NCI-H446 treated with DMSO at 0.1 percent for 48 hours (cell line): ENCODE measurements around the gene DNM3.
A peak's percentile ranks its signal among the peaks of the same experiment; 100 is the strongest.
"Not testable (repeated sequence)": the region's sequence is repeated elsewhere in the genome, so short reads cannot be mapped to it uniquely, and the experiment has no call there.

Experiments used
- DNase-seq: peaks from one replicate; lab custom pipeline; 2025; lab: John Stamatoyannopoulos, UW

Gene DNM3

DNA sequence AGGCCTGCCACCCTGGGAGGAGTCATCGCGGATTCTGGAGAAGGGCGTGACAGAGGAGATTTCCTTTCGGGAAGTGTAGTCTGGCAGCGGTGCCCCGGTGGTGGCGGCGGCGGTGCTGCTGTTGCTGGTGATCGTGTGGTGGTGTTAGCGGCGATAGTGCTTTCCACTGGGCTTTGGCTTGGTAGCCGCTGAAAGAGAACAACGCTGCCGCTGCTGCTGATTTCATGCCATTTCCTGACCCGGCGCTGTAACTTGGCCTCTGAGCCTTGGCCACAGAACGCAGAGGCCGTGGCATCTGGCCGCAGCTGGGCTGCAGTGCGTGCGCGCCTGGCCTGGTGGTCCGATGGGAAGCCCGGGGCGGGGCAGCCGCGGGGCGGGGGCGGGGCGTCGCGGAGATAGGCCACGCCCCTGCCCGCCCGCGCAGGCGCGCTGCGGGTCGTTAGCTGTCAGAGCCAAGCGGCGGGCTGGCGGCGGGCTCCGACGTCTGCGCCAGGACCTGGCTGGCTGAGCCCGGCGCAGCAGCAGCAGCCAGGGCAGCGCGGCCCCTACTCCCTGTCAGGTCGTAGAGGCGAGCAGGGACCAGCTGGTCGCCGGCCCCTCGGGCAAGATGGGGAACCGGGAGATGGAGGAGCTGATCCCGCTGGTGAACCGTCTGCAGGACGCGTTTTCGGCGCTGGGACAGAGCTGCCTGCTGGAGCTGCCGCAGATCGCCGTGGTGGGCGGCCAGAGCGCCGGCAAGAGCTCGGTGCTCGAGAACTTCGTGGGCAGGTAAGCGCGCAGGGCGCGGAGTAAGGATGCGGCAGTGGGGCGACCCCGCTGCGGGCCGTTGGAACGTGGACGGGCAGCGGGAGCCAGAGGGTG lies at the start of gene DNM3:
Gene DNM3 (plus strand): TSS at position 449 of the 861 bp plus-strand sequence. CDS start 159 bp downstream, at position 608.
- DNase-seq = peak; percentile 72

DNA sequence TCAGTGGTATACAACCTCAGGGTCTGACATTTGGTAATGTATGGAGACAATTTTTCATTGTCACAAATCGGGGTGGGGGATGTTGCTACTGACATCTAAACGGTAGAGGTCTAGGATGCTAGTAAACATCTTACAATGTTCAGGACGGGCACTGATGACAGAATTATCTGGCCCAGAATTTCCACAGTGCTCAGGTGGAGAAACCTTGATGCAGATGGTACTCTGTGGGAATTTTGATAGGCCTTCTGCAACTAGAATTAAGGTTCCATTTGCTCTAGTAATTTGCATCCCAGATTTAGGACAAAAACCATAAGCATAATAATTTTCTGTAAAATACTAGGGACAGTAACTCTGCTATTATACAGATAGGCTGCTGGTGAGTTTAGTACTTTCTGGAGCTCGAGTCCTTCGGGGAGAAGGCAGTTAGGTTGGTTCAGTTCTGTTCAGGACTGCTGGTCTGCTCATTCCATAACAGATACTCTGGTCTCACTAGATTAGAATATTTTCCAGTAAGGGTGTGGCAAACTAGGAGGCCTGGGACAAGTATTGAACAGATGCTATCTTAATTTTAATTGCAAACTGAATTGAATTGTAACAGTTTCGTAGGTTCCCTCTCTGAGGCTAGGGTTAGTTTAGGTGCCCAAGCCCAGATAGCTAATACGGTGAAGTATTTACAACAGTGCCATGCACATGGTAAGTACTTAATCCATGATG lies 48.5 kb upstream of the DNM3 start:
- no peak for DNase-seq

DNA sequence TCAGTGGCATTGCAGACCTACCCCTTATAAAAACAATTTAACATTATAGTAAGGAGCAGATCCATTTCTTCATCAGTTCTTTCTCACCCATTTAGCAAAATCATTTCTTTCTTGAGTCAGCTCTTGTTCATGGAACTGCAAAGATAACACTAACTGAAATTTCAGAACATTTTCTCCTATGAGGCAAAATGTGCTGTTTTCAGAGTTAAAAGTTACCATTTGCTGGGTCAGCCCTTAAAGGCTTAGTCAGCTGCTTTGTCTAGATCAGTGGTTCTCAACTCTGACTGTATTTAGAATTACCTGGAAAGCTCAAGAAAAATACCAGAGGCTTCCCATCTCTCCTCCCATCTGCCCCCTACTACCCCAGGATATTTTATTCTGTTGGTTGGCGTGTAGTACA lies 47.7 kb upstream of the DNM3 start:
- DNase-seq = no peak

DNA sequence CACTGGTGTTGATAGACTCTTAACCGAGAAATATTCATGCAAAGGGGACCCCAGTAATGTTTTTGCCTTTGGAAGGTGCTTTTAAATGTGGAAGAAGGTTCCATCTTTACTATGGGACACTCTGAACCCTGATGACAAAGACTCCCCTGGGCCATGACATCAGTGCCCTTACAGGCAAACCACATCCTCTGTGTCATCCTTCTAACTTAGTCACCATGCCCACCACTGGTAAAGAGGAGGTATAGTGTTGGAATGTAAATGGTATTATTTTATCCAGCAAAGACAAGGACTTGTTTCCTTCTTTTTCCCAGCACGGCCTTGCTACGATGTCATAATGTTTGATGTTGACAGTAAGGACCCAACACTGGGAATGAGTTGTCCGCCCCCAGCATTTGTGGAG lies 47.2 kb upstream of the DNM3 start:
- DNase-seq = no peak

DNA sequence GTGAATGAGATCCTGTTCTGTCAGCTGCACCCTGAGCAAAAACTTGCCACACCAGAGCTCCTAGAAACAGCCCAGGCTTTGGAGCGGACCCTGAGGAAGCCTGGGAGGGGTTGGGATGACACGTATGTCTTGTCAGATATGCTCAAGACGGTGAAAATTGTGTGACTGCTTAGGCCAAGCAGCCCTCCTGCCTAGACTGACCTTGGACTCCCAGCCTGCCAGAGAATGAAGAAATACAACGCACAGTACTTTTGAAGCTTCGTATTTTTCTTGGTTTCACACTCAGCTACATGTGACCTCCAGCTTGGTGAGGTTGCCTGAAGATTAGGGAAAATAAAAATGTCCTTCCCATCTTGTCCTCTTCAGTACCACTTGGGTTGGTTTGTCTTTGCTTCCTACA lies 44.7 kb upstream of the DNM3 start:
- no peak for DNase-seq

DNA sequence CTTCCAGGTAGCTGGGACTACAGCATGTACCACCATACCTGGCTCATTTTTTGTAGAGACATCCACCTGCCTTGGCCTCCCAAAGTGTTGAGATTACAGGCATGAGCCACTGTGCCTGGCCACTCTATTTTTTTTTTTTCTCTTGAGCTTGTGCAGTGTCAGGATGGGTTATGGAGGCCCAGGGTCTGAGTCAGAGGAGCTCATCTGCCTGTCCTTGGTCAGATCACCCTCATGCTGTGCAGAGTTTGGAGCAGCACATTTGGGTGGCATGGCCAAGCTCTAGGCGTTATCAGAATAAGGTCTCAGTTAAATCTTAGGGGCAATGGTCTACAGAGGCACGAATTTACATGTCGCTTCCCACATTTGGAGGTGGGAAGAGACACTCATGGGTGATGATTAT lies 43.0 kb upstream of the DNM3 start:
- no peak for DNase-seq

DNA sequence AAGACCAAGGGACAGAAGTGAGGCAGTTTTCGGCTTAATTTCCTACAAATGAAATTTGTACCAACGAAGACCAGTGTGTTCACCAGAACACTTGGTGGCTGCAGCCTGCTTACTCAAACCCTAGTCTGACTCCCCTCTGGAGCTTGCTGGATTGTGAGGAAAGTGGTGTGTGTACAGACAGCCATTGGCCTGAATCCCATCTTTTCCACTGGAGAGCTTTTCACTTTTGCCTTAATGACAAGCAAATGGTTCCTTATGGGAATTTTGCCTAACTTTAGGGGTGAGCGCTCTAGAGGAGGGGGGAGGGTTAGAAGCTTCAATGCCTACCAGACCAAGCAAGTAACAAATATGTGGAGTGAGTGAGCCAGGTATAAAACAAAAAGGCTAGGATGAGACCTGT lies 42.5 kb upstream of the DNM3 start:
- no peak for DNase-seq

DNA sequence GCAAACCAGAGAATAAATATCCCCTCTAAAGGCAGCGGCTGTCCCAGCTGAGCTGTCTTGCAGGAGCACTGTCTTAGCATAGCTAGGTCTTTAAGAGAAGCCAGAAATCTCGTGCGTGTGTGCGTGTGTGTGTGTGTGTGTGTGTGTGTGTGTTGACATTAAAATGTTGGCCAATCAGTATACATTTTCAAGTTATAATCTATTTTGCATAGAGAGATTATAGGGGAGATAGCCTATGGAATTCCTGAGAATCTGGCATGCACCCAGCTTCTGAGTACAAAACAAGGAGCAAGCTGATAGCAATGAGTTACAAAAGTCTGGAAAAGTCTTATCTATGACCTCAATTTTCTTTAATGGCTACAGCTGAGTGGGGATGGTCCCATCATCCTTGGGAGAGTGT lies 42.1 kb upstream of the DNM3 start:
- no peak for DNase-seq

DNA sequence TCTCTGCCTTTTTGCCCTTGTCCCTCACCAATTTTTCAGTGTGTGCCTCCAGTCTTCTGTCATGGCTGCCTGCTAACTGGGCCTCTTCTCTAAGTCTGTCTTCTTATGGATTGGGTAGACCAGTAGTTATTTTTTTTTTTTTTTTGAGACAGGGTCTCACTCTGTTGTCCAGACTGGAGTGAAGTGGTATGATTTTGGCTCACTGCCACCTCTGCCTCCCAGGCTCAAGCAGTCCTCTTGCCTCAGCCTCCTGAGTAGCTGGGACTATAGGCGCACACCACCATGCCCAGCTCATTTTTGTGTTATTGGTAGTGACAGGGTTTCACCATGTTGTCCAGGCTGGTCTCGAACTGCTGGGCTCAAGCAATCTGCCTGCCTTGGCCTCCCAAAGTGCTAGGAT lies 41.6 kb upstream of the DNM3 start:
- not testable (repeated sequence) for DNase-seq

DNA sequence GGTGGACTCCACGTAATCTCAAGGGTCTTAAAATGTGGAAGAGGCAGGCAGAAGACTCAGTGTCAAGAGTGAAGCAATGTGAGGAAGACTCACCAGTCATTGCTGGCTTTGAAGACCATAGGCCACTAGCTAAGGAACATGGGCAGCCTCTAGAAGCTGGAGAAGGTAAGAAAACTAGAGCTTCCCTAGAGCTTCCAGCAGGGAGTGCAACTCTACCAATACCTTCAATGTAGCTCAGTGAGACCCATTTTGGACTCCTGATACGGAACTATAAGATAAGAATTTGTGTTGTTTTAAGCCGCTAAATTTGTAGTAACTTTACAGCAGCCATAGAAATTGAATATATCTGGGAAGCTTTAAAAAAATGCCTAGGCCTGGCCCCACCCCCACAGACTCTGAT lies 41.0 kb upstream of the DNM3 start:
- DNase-seq = no peak

DNA sequence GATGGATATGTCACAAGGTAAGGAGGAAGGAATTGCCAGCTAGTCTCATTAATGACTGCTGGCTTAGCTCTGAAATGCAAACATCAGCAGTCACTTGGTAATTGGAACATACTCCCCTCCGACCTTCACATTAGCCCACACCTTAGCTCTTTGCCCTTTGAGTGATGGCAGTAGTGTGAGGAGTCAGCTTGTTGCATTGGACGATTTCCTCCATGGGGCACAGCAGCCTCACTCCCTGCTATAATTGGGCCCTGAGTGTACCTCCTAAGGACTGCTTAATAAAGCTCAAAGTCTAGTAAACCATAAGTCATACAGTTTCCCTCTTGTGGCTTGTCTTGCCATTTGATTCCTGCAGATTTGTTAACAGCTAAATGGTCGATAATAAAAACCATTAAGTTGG lies 40.4 kb upstream of the DNM3 start:
- DNase-seq = no peak

DNA sequence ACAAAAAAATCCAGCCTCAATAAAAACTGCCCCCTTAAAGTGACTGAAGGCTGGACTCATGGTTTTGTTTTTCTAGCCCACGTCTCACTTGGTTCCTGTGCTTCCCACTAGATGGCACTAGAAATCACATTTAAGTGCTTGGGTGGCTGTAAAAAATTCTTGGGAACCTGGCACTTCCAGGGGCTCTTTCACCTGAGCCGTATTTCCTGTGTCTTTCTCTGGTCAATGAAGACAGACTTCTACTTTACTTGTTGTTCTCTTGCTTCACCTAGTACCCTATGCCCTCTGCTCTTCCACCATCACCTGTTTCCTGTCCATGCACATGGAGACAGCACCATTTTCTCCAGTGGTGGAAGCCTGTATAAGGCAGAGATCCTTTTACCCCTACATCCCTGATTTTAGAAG lies 39.8 kb upstream of the DNM3 start:
- DNase-seq = peak; percentile 11

DNA sequence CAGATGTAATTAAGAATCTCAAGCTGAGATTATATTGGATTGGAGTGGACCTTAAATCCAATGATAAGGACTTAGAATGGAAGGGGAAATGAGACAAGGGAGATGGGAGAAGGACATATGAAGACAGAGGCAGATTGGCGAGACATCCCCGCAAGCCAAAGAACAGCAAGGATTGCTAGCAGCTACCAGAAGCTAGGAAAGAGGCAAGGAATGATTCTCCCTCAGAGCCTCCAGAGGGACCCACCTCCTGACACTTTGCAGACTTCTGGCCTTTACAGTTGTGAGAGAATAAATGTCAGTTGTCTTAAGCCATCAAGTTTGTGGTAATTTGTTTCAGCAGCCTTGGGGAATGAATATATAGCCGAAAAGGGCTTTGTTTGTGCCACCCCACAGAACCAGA lies 39.1 kb upstream of the DNM3 start:
- no peak for DNase-seq

DNA sequence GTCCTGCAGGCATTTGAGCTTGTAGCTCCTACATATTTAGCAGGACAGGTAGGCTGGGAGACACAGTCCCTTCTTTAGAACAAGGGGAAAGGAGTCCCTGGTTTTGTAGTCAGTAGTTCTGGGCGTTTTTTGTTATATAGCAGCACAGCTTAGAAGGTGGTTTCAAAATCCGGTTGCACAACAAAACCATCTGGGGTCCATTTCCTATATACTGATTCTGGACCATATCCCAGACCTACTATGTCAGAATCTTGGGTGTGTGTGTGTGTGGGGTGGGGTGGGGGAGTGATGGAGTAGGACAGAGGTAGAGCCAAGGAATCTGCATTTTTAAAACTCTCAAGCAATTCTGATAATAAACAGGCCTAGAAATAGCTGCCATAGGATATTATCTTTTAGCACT lies 38.3 kb upstream of the DNM3 start:
- no peak for DNase-seq

DNA sequence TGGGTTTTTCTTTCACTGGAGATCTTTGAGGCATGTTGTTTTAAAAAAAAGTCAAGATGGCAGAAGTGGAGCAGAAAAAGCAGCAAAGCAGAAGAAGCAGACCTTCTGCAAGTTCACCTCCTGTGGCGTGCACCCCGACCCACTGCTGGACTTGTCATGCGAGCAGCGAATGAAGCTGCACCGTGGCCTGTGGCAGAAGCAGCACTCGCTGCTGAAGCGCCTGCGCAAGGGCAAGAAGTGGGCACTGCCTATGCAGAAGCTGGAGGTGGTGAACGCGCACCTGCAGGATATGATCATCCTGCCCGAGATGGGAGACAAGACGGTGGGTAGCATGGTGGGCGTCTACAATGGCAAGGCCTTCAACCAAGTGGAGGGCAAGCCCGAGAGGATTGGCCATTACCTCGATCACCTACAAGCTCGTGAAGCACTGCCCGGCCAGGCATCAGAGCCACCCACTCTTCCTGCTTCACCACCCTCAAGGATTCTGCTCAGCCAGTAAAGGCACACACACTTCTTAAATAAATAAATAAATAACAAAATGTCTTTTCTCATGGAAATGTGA lies 37.8 kb upstream of the DNM3 start:
- DNase-seq = no peak

DNA sequence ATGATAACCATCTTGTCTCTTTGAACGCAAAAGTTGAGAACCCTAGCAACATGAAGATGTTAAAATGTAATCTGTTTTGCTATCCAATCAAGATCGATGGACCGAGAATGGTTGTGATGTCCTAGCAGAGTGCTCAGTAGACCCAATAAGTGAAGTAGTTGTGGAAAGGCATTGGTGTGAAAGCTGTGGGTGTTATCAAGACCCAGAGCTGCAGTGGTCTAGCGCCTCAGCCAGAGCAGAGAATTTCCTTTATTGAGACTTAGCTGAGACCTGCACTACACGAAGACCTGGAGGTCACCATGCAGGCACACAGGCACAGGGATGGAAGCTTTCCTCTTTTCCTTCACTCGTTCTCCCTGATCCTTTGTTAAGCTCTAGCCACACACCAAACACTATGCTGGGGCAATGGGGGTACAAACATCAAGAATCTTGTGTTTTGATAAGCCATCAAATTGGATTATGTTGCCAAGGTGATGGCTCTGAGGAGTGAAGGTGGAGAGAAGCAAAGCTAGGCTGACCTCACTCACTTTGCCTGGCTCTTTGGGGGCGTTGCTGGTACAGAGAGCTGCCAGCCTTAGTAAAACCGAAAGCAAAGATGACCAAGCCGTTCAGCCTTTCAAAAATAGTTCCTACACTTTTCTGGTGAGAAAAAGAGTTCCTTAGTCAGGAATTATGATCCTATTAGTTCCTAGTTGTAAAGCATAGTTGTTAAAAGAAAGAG lies 35.7 kb upstream of the DNM3 start:
- DNase-seq = no peak

DNA sequence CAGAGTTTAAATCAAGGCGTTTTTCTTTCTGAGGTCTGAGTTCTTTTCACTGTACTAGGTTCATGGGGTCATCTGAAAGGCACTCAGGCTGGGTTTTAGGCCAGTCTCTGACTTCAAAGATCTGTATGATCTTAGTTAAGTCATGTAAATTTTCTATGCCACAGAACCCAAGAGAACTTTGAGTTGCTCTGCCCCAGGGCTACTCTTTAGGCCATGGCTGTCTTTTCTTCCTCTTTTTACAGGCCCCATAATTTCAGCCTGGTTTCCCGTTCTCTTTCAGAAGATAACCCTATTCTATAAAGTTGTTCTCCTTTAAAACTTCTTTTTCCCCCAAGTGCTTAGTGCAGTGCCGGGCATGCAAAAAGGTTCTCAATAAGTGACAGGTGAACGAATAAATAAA lies 33.7 kb upstream of the DNM3 start:
- no peak for DNase-seq

DNA sequence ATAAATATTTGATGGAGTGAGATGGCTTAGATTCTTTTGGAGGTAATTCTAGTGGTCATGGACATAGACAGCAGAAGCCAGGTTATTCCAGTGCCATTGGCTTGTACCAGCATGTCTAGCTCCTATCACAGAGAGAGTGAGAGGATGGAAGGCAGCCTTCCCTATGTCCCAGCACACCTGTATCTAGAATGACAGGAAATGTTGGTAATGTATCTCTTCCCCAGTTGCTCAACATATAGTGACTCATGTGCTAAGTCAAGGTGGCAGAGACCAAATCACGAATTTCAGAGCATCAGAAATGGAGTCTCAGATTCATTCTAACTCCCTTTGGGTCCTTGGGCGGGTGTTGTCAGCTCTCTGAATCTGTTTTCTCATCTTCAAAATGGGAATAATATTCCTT lies 31.5 kb upstream of the DNM3 start:
- no peak for DNase-seq

DNA sequence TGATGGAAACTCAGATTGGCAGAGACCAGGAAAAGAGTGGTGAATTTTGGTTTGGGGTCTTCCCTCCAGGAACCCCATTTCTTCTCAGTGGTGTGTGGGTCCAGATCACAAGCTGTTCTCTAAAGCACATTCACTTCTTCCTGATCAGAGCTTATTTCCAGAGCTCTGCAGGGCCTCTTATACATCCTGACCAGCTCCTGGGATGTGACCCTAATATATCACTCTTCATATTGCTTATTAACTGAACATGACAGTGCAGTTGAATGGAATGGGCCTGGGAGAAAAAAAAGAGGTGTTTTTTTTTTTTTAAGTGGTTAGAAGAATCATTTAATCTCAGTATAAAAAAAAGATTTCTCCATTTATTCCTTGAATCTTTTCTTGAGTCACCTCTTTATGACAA lies 29.6 kb upstream of the DNM3 start:
- no peak for DNase-seq

DNA sequence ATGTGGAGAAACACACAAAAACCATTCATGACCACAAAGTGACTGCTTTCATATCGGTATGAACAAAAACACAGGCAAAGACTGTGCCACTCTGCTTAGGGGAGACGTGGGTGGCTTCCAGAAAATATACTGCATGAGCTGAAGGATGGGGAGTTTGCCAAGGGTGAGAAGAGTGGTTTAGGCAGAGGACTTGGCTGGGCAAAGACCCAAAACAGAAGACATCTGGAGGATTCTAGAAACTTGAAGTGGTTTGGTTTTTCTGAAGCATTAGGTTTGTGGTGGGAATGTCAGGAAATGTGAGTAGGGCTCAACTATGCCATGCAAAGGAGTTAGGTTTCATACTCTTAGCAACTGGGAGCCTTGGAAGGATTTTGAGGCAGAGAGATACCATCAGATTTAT lies 26.6 kb upstream of the DNM3 start:
- peak; percentile 14 for DNase-seq

DNA sequence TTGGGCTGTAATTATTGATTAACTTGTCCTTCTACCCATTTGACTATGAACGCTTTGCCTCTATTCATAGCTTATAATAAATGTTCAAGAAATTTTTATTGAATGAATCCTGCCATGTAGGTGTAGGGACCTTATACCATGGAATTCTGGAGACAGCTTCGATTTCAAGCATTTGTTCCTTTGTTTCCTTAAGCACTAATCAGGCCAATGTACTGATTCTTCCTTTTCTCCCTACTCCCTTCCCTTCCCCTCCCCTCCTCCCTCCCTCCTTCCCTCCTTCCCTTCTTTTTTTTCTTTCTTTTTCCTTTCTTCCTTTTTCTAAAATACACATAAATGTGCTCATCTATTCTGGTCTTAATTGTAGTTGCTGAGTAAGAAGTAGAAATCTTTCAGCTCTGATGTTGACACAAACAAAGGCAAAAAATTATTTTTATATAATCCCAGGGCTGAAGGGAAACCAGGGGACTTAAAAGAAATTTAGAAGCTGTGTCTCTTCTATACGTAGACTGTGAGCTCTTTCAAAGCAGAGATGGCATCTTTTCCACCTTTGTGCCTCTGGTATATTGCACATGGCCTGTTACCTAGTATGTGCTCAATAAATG lies 24.9 kb upstream of the DNM3 start:
- DNase-seq = no peak
